ENCODE measurements around the gene KCNJ14.

KCNJ14 gene

GRCh38 chr19:48509467-48510194 lies 54.3 kb downstream of the KCNJ14 start:
- DNase-seq: no peak

GRCh38 chr19:48510421-48511268 lies 55.3 kb downstream of the KCNJ14 start:
- no peak for DNase-seq

DNA sequence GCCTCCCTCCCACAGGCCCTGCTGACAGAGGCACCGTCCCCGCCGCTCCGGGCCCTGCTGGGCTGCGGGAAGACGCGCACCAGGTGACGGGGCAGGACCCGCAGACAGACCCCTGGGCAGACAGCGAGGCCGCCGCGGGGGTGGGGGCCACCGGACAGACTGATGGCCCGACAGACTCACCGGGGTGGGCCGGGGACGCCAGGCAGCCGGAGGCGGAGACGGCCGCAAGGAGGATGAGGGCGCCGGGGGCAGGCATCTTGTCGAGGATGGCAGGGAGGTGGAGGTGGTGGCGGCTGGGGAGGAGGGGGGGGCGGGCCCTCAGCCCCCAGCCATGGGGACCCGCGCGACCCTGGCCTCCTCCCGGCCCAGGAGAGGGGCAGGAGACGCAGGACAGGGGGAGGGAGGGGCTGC lies 56.0 kb downstream of the KCNJ14 start:
- no peak for DNase-seq

DNA sequence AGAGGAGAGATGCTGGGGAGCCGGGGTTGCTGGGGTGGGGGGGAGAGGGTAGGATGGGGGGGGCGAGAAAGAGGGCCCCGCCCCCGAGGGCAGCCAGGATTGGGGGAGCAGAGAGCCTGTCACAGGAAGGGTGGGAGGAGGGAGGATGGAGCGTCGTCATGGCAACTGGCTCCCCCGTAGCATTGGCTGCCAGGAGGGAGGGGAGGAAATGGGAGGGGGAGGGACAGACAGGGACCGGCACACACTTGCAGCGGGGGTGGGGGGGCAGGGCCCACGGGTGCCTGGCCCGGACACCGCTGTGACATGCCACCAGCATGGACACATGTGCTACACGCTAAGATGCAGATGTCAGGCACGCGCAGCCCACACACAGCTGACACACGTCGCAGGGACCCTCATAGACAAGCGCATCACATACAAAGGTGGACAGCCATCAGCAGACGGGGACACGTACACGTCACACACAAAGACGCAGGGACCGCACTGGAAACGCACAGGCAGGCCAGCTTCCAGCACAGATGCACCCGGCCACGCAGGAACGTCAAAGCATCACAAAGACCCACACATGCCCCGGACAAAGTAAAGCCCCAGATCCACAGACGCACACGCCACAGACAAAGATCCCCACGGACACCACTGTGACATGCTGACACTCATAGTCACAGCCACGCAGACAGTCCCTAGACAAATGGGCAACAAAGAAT lies 56.6 kb downstream of the KCNJ14 start, which contains the start of gene LMTK3:
Gene LMTK3 (minus strand): TSS at position 36 of the 704 bp plus-strand sequence. CDS start 259 bp downstream, outside the sequence.
- DNase-seq: no peak

- DNase-seq: no peak
These were observed 57.3 kb downstream of the KCNJ14 start for GRCh38 chr19:48512504-48513288.

GRCh38 chr19:48513289-48514122 lies 58.1 kb downstream of the KCNJ14 start:
- DNase-seq: peak; percentile 46

DNA sequence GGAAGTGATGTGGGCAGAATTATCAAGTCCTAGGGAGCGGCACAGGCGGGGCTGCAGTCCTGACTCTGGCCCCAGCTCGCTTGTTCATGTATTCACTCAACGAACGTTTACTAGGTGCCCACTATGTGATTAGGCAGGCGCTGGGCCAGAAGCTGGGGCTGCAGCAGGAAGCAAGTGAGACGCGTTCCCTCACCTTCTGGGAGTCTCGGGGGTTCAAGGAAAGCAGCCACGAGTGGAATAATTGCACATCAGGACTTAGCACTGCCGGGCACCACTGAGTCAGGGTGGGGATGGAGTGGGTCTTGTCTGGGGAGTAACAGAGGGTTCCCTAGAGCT lies 58.7 kb downstream of the KCNJ14 start:
- DNase-seq: no peak

- DNase-seq: no peak
These were observed 61.2 kb downstream of the KCNJ14 start for GRCh38 chr19:48516536-48516935.
